HL-60 (cell line): ENCODE data around the gene PLPP2.

Source experiments
- GABPA ChIP-seq: IDR thresholded peaks from 2 replicates; pipeline ENCODE4 v1.6.1; 2012; ENCODE audit warnings: low read depth
- POLR2AphosphoS5 ChIP-seq: IDR thresholded peaks from 2 replicates; pipeline ENCODE4 v1.6.1; 2012; ENCODE audit warnings: low read depth
- SPI1 ChIP-seq: IDR thresholded peaks from 2 replicates; pipeline ENCODE4 v1.6.1; 2012; ENCODE audit warnings: low read depth, mild to moderate bottlenecking, borderline replicate concordance
- TF ChIP-seq, protein P1 (sequence below): IDR thresholded peaks from one replicate; pipeline ENCODE4 v1.5.1; 2011; ENCODE audit warnings: low read length, control low read depth, inconsistent platforms; ENCODE audit not compliant: insufficient read depth

DNA sequence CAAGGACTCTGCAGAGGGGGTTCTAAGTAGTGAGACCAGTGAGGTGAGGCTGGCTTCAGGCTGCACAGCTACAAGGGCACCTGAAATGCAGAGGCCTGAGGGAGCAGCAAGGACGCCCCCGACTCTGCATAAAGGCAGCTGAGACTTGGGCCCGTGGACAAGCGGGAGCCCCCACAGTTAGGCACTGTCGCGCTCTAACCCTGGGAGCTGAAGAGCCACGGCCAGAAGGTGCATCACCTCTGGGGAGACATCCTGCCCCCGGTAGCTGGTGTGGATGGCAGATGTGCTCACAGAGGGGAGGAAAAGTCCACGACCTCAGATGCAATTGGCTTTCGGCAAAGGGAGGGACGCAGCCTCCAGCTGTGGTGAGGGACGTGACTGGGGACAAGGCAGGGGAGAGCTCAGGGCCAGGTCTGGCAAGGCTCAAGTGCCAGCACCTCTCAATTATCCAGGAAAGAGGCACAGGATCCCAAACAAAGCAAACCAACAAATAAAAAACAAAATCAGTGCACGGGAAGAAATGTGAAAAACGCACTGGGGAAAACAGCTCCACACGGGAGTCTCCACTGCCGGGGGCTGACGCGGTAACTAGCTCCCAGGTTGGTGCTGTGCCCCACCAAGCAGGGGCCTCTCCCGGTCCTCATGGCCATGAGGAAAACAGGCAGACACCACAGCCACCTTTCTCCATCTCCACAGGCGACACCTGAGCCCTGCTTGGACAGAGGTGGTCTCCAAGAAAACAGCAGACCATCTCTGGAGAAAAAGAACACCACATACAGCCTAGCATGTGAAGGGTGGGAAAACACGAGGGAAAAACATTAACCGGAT lies 23.0 kb upstream of the PLPP2 start:
- TF ChIP-seq, protein P1, sequence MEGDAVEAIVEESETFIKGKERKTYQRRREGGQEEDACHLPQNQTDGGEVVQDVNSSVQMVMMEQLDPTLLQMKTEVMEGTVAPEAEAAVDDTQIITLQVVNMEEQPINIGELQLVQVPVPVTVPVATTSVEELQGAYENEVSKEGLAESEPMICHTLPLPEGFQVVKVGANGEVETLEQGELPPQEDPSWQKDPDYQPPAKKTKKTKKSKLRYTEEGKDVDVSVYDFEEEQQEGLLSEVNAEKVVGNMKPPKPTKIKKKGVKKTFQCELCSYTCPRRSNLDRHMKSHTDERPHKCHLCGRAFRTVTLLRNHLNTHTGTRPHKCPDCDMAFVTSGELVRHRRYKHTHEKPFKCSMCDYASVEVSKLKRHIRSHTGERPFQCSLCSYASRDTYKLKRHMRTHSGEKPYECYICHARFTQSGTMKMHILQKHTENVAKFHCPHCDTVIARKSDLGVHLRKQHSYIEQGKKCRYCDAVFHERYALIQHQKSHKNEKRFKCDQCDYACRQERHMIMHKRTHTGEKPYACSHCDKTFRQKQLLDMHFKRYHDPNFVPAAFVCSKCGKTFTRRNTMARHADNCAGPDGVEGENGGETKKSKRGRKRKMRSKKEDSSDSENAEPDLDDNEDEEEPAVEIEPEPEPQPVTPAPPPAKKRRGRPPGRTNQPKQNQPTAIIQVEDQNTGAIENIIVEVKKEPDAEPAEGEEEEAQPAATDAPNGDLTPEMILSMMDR, result no peak
- no peak for TF ChIP-seq GABPA
- TF ChIP-seq POLR2AphosphoS5, result no peak
- no peak for TF ChIP-seq SPI1
